Neural cell (in vitro differentiated cells): ENCODE results near the gene WASHC4. TPM values are rescaled to one million over a fixed set of nuclear protein-coding genes. Genes with fewer than 3 reads are reported as not detected.

ENCODE experiments used
- H2AFZ ChIP-seq: fragments of 200-600, 300-800 bp; sonication (generic), shearing (Covaris generic); 2 replicates; pipeline ENCODE4 v1.6.0; 2014; ENCODE audit warnings: low read depth, mild to moderate bottlenecking, antibody characterized with exemption, low read length, moderate library complexity
- H3F3A ChIP-seq: fragments of 200-600 bp; shearing (Covaris generic); 2 replicates; pipeline ENCODE4 v1.6.1; 2016; ENCODE audit warnings: mild to moderate bottlenecking, moderate library complexity, mixed read lengths, antibody characterized with exemption, low read length; ENCODE audit not compliant: insufficient read depth, poor library complexity, severe bottlenecking
- H3K27ac ChIP-seq: fragments of 200-600, 300-800 bp; sonication (generic), shearing (Covaris generic); 2 replicates; pipeline ENCODE4 v1.5.1; 2014; ENCODE audit warnings: mild to moderate bottlenecking, low read length, moderate library complexity
- H3K27me3 ChIP-seq: fragments of 300-800, 200-600 bp; sonication (generic), shearing (Covaris generic); 2 replicates; pipeline ENCODE4 v1.6.0; 2014; ENCODE audit warnings: mild to moderate bottlenecking, low read depth, low read length, moderate library complexity; ENCODE audit not compliant: insufficient read depth
- H3K36me3 ChIP-seq: fragments of 300-800, 200-600 bp; sonication (generic), shearing (Covaris generic); 2 replicates; pipeline ENCODE4 v1.5.1; 2014; ENCODE audit warnings: mild to moderate bottlenecking, antibody characterized with exemption, low read length, moderate library complexity; ENCODE audit not compliant: insufficient read depth
- H3K4me2 ChIP-seq: fragments of 300-800, 200-600 bp; sonication (generic), shearing (Covaris generic); 2 replicates; pipeline ENCODE4 v1.6.0; 2014; ENCODE audit warnings: mild to moderate bottlenecking, low read length
- H3K4me3 ChIP-seq: fragments of 300-800, 200-600 bp; sonication (generic), shearing (Covaris generic); 2 replicates; pipeline ENCODE4 v1.5.1; 2014; ENCODE audit warnings: mild to moderate bottlenecking, low read length, moderate library complexity
- H3K79me2 ChIP-seq: fragments of 200-600 bp; shearing (Covaris generic); replicated peaks from 2 replicates; pipeline ENCODE4 v1.6.0; 2014; ENCODE audit warnings: mild to moderate bottlenecking, low read length, moderate library complexity; ENCODE audit not compliant: insufficient read depth
- H3K9ac ChIP-seq: fragments of 300-800, 200-600 bp; sonication (generic), shearing (Covaris generic); 2 replicates; pipeline ENCODE4 v1.6.1; 2016; ENCODE audit warnings: mild to moderate bottlenecking, low read length, mixed read lengths
- H3K9me2 ChIP-seq: fragments of 200-600 bp; shearing (Covaris generic); 2 replicates; pipeline ENCODE4 v1.6.1; 2016; ENCODE audit warnings: mild to moderate bottlenecking, low read length, mixed read lengths; ENCODE audit not compliant: insufficient read depth
- H3K9me3 ChIP-seq: fragments of 200-600, 300-800 bp; sonication (generic), shearing (Covaris generic); 2 replicates; pipeline ENCODE4 v1.6.1; 2016; ENCODE audit warnings: mild to moderate bottlenecking, mixed run types, low read length, moderate library complexity, mixed read lengths
- H4K20me1 ChIP-seq: fragments of 200-600 bp; shearing (Covaris generic); 2 replicates; pipeline ENCODE4 v1.6.1; 2016; ENCODE audit warnings: mild to moderate bottlenecking, mixed run types; ENCODE audit not compliant: insufficient read depth
- EP300 ChIP-seq: fragments of 450-650 bp; conservative IDR thresholded peaks from 2 replicates; pipeline ENCODE4 v1.6.1; 2014; ENCODE audit warnings: antibody characterized with exemption, mild to moderate bottlenecking, moderate library complexity; ENCODE audit not compliant: poor library complexity, severe bottlenecking
- EZH2 ChIP-seq: fragments of 200-600, 300-800 bp; shearing (Covaris generic), sonication (generic); IDR thresholded peaks from 2 replicates; pipeline ENCODE4 v1.6.1; 2014; ENCODE audit warnings: antibody characterized with exemption, low read length, borderline replicate concordance, mild to moderate bottlenecking; ENCODE audit not compliant: insufficient read depth, poor library complexity, severe bottlenecking
- MXI1 ChIP-seq: fragments of 450-650 bp; conservative IDR thresholded peaks from 2 replicates; pipeline ENCODE4 v1.6.1; 2014; ENCODE audit warnings: antibody characterized with exemption, mild to moderate bottlenecking; ENCODE audit not compliant: poor library complexity, severe bottlenecking
- POLR2AphosphoS5 ChIP-seq: IDR thresholded peaks from 2 replicates; pipeline ENCODE4 v1.6.1; 2012
- RAD21 ChIP-seq: fragments of 450-650 bp; conservative IDR thresholded peaks from 2 replicates; pipeline ENCODE4 v1.6.1; 2014; ENCODE audit warnings: antibody characterized with exemption, mild to moderate bottlenecking, moderate library complexity
- REST ChIP-seq: IDR thresholded peaks from 2 replicates; pipeline ENCODE4 v1.6.1; 2012; ENCODE audit warnings: borderline replicate concordance
- SMC3 ChIP-seq: fragments of 450-650 bp; conservative IDR thresholded peaks from 2 replicates; pipeline ENCODE4 v1.6.1; 2014; ENCODE audit warnings: antibody characterized with exemption, mild to moderate bottlenecking, moderate library complexity; ENCODE audit not compliant: poor library complexity
- TAF1 ChIP-seq: IDR thresholded peaks from 2 replicates; pipeline ENCODE4 v1.6.1; 2012; ENCODE audit warnings: low read depth
- polyA plus RNA-seq: library from polyadenylated mRNA; depleted of rRNA; stranded (reverse); fragments of >200 nt; gene quantifications from 2 replicates; pipeline ENCODE4 v1.2.3, GENCODE V29; 2014
- TF ChIP-seq, protein P1 (sequence below): fragments of 450-650 bp; IDR thresholded peaks from 2 replicates; pipeline ENCODE4 v1.5.1; 2014; ENCODE audit warnings: antibody characterized with exemption, mild to moderate bottlenecking, moderate library complexity; ENCODE audit not compliant: poor library complexity, severe bottlenecking

The WASHC4 gene
- polyA plus RNA-seq, 1 donor from 2014 or later: 52.6 TPM

DNA sequence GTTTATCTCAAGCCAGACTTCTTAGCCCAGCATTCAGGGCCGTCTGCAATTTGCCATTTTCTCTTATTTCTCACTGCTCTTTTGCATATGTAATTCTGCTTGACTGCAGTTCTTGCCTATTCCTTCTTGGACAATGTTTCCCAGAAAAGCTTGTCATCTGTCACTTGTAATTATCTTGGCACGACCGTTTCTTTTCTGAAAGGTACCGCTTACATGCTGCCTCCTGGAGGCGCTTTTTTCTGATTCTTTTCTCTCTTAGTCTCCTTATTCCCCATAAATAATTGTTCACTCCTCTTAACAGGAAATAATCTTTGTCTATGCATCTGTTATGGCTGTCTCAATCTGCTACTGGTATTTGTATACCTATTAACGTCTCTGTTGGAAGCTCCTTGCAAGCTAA is 22.0 kb upstream of the WASHC4 start:
- no peaks in the 10 kb centered on the region for H3K9me2 ChIP-seq
- TF ChIP-seq, protein P1, sequence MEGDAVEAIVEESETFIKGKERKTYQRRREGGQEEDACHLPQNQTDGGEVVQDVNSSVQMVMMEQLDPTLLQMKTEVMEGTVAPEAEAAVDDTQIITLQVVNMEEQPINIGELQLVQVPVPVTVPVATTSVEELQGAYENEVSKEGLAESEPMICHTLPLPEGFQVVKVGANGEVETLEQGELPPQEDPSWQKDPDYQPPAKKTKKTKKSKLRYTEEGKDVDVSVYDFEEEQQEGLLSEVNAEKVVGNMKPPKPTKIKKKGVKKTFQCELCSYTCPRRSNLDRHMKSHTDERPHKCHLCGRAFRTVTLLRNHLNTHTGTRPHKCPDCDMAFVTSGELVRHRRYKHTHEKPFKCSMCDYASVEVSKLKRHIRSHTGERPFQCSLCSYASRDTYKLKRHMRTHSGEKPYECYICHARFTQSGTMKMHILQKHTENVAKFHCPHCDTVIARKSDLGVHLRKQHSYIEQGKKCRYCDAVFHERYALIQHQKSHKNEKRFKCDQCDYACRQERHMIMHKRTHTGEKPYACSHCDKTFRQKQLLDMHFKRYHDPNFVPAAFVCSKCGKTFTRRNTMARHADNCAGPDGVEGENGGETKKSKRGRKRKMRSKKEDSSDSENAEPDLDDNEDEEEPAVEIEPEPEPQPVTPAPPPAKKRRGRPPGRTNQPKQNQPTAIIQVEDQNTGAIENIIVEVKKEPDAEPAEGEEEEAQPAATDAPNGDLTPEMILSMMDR: no peak
- TF ChIP-seq MXI1 (no peak), POLR2AphosphoS5 (no peak), SMC3 (no peak), TAF1 (no peak), EZH2 (no peak), EP300 (no peak), RAD21 (no peak), REST (no peak)
- no peaks in the 10 kb centered on the region for H3K9me3 ChIP-seq
- H3K36me3 ChIP-seq: no peaks in the 10 kb centered on the region
- no peak overlapping the region for H3K9ac ChIP-seq
- no peaks in the 10 kb centered on the region for H4K20me1 ChIP-seq
- no peak overlapping the region for H3K27ac ChIP-seq
- H2AFZ ChIP-seq: no peak overlapping the region
- H3K4me3 ChIP-seq: no peak overlapping the region
- H3K4me2 ChIP-seq: no peak overlapping the region
- no peaks in the 10 kb centered on the region for H3K79me2 ChIP-seq
- H3F3A ChIP-seq: no peaks in the 10 kb centered on the region
- peaks cover 15% of the 10 kb centered on the region for H3K27me3 ChIP-seq

DNA sequence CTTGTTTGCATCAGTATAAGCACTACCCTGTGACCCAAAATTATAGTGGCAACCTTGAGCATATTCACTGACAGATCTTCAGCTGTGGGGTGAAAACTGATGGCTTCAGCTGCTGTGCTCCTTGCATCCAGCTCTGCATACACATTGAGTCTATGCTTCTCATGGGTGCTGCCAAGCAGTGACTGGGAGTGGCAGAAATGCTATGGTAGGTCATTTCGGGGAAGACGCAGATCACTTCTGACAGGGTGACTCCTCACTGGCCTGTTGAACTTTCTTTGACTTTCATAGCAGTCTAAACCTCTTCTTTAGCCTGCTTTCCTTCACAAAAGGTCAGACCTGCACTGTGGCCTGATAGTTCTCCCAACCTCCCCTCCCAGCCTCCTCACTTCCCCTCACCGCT is 17.7 kb upstream of the WASHC4 start:
- TF ChIP-seq RAD21 (no peak), EZH2 (no peak), POLR2AphosphoS5 (no peak), SMC3 (no peak), MXI1 (no peak), TAF1 (no peak), REST (no peak), EP300 (no peak)
- TF ChIP-seq, protein P1: no peak
- no peak overlapping the region for H2AFZ ChIP-seq
- H4K20me1 ChIP-seq: no peaks in the 10 kb centered on the region
- H3K79me2 ChIP-seq: no peaks in the 10 kb centered on the region
- no peaks in the 10 kb centered on the region for H3K9me3 ChIP-seq
- H3K9ac ChIP-seq: no peak overlapping the region
- H3K4me2 ChIP-seq: no peak overlapping the region
- H3K36me3 ChIP-seq: no peaks in the 10 kb centered on the region
- peaks cover 8% of the 10 kb centered on the region for H3K27me3 ChIP-seq
- no peaks in the 10 kb centered on the region for H3F3A ChIP-seq
- H3K4me3 ChIP-seq: no peak overlapping the region
- H3K9me2 ChIP-seq: no peaks in the 10 kb centered on the region
- no peak overlapping the region for H3K27ac ChIP-seq
